ENCODE measurements around the gene TSPEAR. TPM values are rescaled to one million over a fixed set of nuclear protein-coding genes. Genes with fewer than 3 reads are reported as not detected.

The TSPEAR gene
- total RNA-seq, 4 donors from 2014 or later: 0.21 to 1.3 (median 0.69) TPM

DNA sequence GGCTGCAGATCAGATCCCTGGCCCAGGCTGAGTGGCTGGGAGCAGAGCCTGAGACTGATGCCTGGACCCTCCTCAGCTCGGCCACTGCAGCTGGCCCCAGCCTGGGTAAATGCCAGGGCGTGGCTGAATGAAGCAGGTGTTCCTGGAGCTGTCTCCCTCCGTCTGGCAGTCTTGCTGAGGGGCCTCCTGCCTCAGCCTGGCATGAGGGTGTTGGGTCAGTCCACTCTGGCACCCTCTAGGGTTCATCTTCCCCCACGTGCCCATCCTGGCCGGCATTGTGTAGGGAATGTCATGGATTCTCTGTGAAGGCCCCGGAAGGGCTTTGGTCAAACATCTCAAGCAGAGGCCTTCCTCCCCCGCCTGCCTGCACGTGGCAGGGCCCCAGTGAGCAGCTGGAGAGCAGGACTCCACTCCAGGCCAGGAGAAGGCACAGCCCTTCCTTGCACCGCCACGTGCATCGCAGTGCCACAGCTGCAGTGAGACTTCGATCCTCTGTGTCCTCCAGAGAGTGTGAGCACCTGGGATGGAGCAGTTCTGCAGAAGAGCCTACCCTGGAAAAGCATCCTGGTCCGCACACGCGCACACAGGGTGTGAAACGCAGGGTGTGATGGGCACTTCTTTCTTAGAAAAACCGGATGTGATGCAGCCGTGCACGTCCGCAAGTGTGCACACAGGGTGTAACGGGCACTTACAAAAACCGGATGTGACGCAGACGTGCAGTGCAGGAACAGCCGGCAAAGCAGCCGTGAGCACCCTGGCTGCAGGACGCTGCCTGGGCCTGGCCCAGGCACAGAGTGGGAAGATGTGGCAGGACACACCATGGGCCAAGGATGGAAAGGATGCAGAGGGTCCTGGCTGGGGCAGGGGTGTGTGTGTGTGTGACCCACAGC is 142.5 kb downstream of the TSPEAR start:
- no peaks in the 10 kb centered on the region for H3K4me1 ChIP-seq
- no peaks in the 10 kb centered on the region for H3K27me3 ChIP-seq
- no peaks in the 10 kb centered on the region for H3K9me3 ChIP-seq
- TF ChIP-seq, protein P1, sequence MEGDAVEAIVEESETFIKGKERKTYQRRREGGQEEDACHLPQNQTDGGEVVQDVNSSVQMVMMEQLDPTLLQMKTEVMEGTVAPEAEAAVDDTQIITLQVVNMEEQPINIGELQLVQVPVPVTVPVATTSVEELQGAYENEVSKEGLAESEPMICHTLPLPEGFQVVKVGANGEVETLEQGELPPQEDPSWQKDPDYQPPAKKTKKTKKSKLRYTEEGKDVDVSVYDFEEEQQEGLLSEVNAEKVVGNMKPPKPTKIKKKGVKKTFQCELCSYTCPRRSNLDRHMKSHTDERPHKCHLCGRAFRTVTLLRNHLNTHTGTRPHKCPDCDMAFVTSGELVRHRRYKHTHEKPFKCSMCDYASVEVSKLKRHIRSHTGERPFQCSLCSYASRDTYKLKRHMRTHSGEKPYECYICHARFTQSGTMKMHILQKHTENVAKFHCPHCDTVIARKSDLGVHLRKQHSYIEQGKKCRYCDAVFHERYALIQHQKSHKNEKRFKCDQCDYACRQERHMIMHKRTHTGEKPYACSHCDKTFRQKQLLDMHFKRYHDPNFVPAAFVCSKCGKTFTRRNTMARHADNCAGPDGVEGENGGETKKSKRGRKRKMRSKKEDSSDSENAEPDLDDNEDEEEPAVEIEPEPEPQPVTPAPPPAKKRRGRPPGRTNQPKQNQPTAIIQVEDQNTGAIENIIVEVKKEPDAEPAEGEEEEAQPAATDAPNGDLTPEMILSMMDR (IDR thresholded peaks at IDR 0.05): no peak
- TF ChIP-seq POLR2A (IDR thresholded peaks at IDR 0.05): no peak
- H3K4me3 ChIP-seq (replicated peaks in 1 of 3): no peak overlapping the region
- H3K27ac ChIP-seq: no peak overlapping the region
- intact Hi-C loops (cut with DNase I): no loop called here
- no peaks in the 10 kb centered on the region for H3K36me3 ChIP-seq
- DNase-seq: no peak
- WGBS, 2 donors: 84 to 92% methylated on average over 19 to 26 of the region's 27 CpGs

DNA sequence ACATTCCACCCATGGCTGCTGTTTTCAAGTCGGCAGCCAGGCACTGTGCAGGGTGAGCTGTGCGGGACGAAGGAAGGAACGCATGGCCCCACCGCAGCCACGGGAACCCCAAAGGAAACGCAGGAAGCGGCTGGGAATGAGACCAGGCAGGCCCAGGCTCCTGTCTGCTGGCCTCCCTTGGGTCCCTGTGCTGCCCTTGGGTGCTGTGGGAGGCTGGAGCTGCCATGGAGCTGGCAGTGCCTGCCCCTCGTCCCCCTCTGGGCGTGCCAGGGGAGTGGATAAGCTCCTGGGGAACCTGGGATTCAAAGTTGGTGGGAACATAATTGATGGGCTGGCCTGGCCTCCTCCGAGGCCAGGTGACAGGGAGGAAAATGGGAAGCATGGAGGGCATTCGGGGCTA is 143.1 kb downstream of the TSPEAR start:
- no peaks in the 10 kb centered on the region for H3K36me3 ChIP-seq
- no peak overlapping the region for H3K27ac ChIP-seq
- no peaks in the 10 kb centered on the region for H3K9me3 ChIP-seq
- no peak for TF ChIP-seq POLR2A (IDR thresholded peaks at IDR 0.05)
- TF ChIP-seq, protein P1 (IDR thresholded peaks at IDR 0.05): no peak
- intact Hi-C loops (cut with DNase I): no loop called here
- DNase-seq: no peak
- no peak overlapping the region for H3K4me3 ChIP-seq (replicated peaks in 1 of 3)
- 80 to 89% methylated on average over 10 to 12 of the region's 12 CpGs for WGBS, 2 donors
- H3K4me1 ChIP-seq: no peaks in the 10 kb centered on the region
- H3K27me3 ChIP-seq: no peaks in the 10 kb centered on the region

DNA sequence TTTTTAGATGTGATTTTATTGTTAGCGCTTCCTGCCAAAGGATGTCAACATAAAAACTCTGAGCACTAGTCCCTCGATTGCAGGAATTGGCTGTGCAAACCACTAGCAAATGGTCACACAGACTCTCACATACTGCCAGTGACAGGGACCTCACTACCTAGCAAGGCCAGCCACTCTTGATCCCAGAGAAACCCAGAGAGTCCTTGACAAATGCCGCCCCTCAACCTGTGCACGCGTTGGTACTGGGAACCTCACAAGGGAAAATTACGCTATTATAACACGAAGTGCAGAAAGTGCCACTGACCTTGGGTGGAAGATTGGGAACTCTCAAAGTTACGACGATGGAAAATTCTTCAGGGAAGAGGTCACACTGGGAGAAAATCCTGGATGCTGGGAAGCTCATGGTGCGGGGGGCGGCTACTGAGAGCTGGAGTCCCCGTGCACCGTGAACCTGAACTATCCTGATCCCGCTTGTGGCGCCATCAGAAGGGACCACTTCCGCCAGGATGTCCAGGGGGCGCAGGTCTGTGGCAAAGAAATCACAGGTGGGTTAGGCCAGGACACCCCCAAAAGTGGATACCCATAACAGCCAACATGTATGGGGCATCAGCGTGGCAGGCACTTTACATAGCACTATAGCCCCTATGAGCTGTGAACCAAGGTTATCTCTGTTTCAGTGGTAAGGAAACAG is 143.7 kb downstream of the TSPEAR start:
- Histone ChIP-seq H3K27me3 (no peaks in the 10 kb centered on the region), H3K36me3 (no peaks in the 10 kb centered on the region), H3K9me3 (no peaks in the 10 kb centered on the region), H3K4me1 (no peaks in the 10 kb centered on the region), H3K27ac (no peak overlapping the region), H3K4me3 (replicated peaks in 1 of 3) (no peak overlapping the region)
- intact Hi-C loops (cut with DNase I): no loop called here
- DNase-seq: no peak
- TF ChIP-seq, protein P1 (IDR thresholded peaks at IDR 0.05): no peak
- TF ChIP-seq POLR2A (IDR thresholded peaks at IDR 0.05): no peak
- WGBS, 2 donors: 92 to 95% methylated on average over 18 of the region's 18 CpGs

DNA sequence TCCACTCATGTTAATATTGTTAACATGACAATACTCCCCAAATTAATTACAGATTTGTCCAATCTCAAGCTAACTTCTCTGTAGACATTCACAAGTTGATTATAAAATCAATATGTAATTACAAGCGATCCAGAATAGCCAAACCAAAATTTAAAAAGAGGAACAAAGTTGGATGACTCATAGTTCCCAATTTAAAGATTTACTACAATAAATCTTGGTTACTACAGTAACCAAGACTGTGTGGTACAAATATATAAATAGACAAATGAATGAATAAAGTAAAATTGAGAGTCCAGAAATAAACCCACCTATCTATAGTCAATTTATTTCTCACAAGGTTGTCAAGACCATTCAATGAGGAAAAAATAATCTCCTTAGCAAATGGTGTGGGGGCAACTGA is 145.0 kb downstream of the TSPEAR start:
- Histone ChIP-seq H3K36me3 (no peaks in the 10 kb centered on the region), H3K4me1 (no peaks in the 10 kb centered on the region), H3K27ac (no peak overlapping the region), H3K4me3 (replicated peaks in 1 of 3) (no peak overlapping the region), H3K27me3 (no peaks in the 10 kb centered on the region), H3K9me3 (no peaks in the 10 kb centered on the region)
- DNase-seq: no peak
- TF ChIP-seq, protein P1 (IDR thresholded peaks at IDR 0.05): no peak
- no peak for TF ChIP-seq POLR2A (IDR thresholded peaks at IDR 0.05)
- WGBS, 2 donors: 73 to 79% methylated on average over 1 of the region's 1 CpG
- intact Hi-C loops (cut with DNase I): no loop called here

All from thyroid gland (tissue), 4 donors.